SK-N-SH (cell line): ENCODE results near the gene DCAKD. TPM values are rescaled to one million over a fixed set of nuclear protein-coding genes. Genes with fewer than 3 reads are reported as not detected.

Experiments used
- CTCF ChIA-PET: fragments of 300-600, 350-600 bp; formaldehyde crosslinking; extraction: SDS; loops from one replicate; lab custom pipeline; 2021; lab: Yijun Ruan, JAX
- POLR2A ChIA-PET: fragments of 350-600 bp; sonication (Branson Sonifier 250); formaldehyde crosslinking; extraction: SDS; loops from one replicate; lab custom pipeline; 2020; ENCODE audit warnings: antibody characterized with exemption, inconsistent platforms; lab: Yijun Ruan, JAX
- DNase-seq: peaks from one replicate; pipeline ENCODE4 v3.0.0; 2012
- H2AFZ ChIP-seq: fragments of 200-600 bp; sonication (generic); 2 replicates; pipeline ENCODE4 v1.8.1; 2016; ENCODE audit warnings: antibody characterized with exemption, mild to moderate bottlenecking, low read depth
- H3F3A ChIP-seq: fragments of 200-600 bp; sonication (generic); replicated peaks from 2 replicates; pipeline ENCODE3; 2016; ENCODE audit warnings: antibody characterized with exemption, mild to moderate bottlenecking; ENCODE audit not compliant: insufficient read depth
- H3K27ac ChIP-seq, 2 experiments: fragments of 200-500 bp in 1 of 2; fragments of 200-600 bp in 1 of 2; sonication (Bioruptor generic) in 1 of 2; sonication (generic), shearing (Covaris generic) in 1 of 2; 2 replicates each; pipeline versions ENCODE4 v1.5.1 to v1.6.1; 2014 to 2016; ENCODE audit warnings: low read depth in 2 of 2, inconsistent platforms in 1 of 2, low read length in 1 of 2, mild to moderate bottlenecking in 1 of 2, mixed read lengths in 1 of 2
- H3K27me3 ChIP-seq: fragments of 200-600 bp; sonication (generic), shearing (Covaris generic); 2 replicates; pipeline ENCODE4 v1.6.1; 2016; ENCODE audit warnings: mixed run types; ENCODE audit not compliant: insufficient read depth
- H3K36me3 ChIP-seq, 2 experiments: fragments of 200-500 bp in 1 of 2; fragments of 200-600 bp in 1 of 2; sonication (Bioruptor generic) in 1 of 2; sonication (generic) in 1 of 2; replicated peaks in 1 of 2; 2 replicates each; pipeline versions ENCODE3 to v1.5.1; 2014 to 2016; ENCODE audit warnings: low read length in 1 of 2, mild to moderate bottlenecking in 1 of 2; ENCODE audit not compliant: insufficient read depth in 2 of 2, control insufficient read depth in 1 of 2
- H3K4me1 ChIP-seq, 2 experiments: fragments of 200-500 bp in 1 of 2; fragments of 200-600 bp in 1 of 2; sonication (Bioruptor generic) in 1 of 2; sonication (generic), shearing (Covaris generic) in 1 of 2; 2 replicates each; pipeline versions ENCODE4 v1.5.1 to v1.6.1; 2014 to 2016; ENCODE audit warnings: low read depth in 1 of 2, low read length in 1 of 2, mixed run types in 1 of 2; ENCODE audit not compliant: insufficient read depth in 2 of 2, control insufficient read depth in 1 of 2
- H3K4me2 ChIP-seq: fragments of 200-600 bp; sonication (generic), shearing (Covaris generic); 2 replicates; pipeline ENCODE4 v1.6.1; 2017; ENCODE audit warnings: mixed run types
- H3K4me3 ChIP-seq, 2 experiments: fragments of 200-500 bp in 1 of 2; fragments of 200-600 bp in 1 of 2; sonication (Bioruptor generic) in 1 of 2; sonication (generic), shearing (Covaris generic) in 1 of 2; 2 replicates each; pipeline versions ENCODE4 v1.5.1 to v1.8.1; 2014 to 2016; ENCODE audit warnings: low read depth in 2 of 2, inconsistent platforms in 1 of 2, low read length in 1 of 2, mild to moderate bottlenecking in 1 of 2, mixed read lengths in 1 of 2, moderate library complexity in 1 of 2
- H3K79me2 ChIP-seq: fragments of 200-600 bp; sonication (generic); 2 replicates; pipeline ENCODE4 v1.8.1; 2017; ENCODE audit warnings: mild to moderate bottlenecking; ENCODE audit not compliant: insufficient read depth
- H3K9ac ChIP-seq: fragments of 200-600 bp; sonication (generic); 2 replicates; pipeline ENCODE4 v1.6.1; 2017; ENCODE audit warnings: mixed run types
- H3K9me2 ChIP-seq: fragments of 200-600 bp; sonication (generic); 2 replicates; pipeline ENCODE4 v1.6.1; 2017; ENCODE audit warnings: mixed run types
- H3K9me3 ChIP-seq: fragments of 200-600 bp; sonication (generic); 2 replicates; pipeline ENCODE4 v1.6.1; 2017; ENCODE audit warnings: mixed run types, mild to moderate bottlenecking, moderate library complexity
- H4K20me1 ChIP-seq: fragments of 200-600 bp; sonication (generic); 2 replicates; pipeline ENCODE4 v1.6.1; 2017; ENCODE audit warnings: mild to moderate bottlenecking, mixed run types; ENCODE audit not compliant: insufficient read depth
- ELF1 ChIP-seq: IDR thresholded peaks from 2 replicates; pipeline ENCODE4 v1.4.0; 2012
- FOSL2 ChIP-seq: IDR thresholded peaks from 2 replicates; pipeline ENCODE4 v1.4.0; 2012; ENCODE audit warnings: low read depth, mild to moderate bottlenecking, moderate library complexity, borderline replicate concordance
- FOXM1 ChIP-seq: IDR thresholded peaks from 2 replicates; pipeline ENCODE4 v1.4.0; 2012; ENCODE audit warnings: low read depth, mild to moderate bottlenecking
- GATA2 ChIP-seq: sonication (generic); formaldehyde crosslinking; IDR thresholded peaks from 2 replicates; pipeline ENCODE4 v1.5.0; 2020; ENCODE audit warnings: mild to moderate bottlenecking, missing genetic modification reagents
- JUND ChIP-seq: IDR thresholded peaks from 2 replicates; pipeline ENCODE4 v1.4.0; 2012
- RCOR1 ChIP-seq: fragments of 150-350 bp; IDR thresholded peaks from 2 replicates; pipeline ENCODE4 v1.6.1; 2017; ENCODE audit warnings: antibody characterized with exemption, low read length
- USF1 ChIP-seq: IDR thresholded peaks from 2 replicates; pipeline ENCODE4 v1.4.0; 2012; ENCODE audit warnings: low read depth, borderline replicate concordance
- YY1 ChIP-seq: IDR thresholded peaks from 2 replicates; pipeline ENCODE4 v1.4.0; 2012; ENCODE audit warnings: low read depth, mild to moderate bottlenecking
- WGBS: methylation state at CpG from one replicate; pipeline ENCODE4 v1.1.6; 2017; ENCODE audit warnings: low lambda C conversion rate; 5-methylcytosine and 5-hydroxymethylcytosine counted together
- polyA plus RNA-seq, 3 experiments: library from polyadenylated mRNA; depleted of rRNA; stranded (reverse); fragments of >200 nt; gene quantifications; 2 replicates each; pipeline ENCODE4 v1.2.3, GENCODE V29; 2012

DCAKD gene
- polyA plus RNA-seq, 1 of the 3 experiments (the other 2 are of a cell fraction): 48.8 TPM

GRCh38 chr17:45038728-45039634, 12.5 kb downstream of the DCAKD start (continued):
- no peak for TF ChIP-seq USF1
- no peak for TF ChIP-seq RCOR1
- no peak for TF ChIP-seq GATA2 (CRISPR knock-in tag)

- WGBS: 81% methylated on average over 3 of the region's 3 CpGs
Measured at GRCh38 chr17:45036691-45037090, 14.7 kb downstream of the DCAKD start.

GRCh38 chr17:45035848-45036247, 15.6 kb downstream of the DCAKD start:
- no peak for TF ChIP-seq ELF1
- TF ChIP-seq FOXM1: no peak
- no peak for TF ChIP-seq YY1
- Histone ChIP-seq H3K79me2 (peaks cover 13% of the 10 kb centered on the region; the same call in 1 of the 2 replicates), H3K9me2 (no peaks in the 10 kb centered on the region), H2AFZ (no peak overlapping the region), H3K36me3 (peaks cover 0 to 11% of the 10 kb centered on the region in 2 experiments), H3K4me1 (peaks cover 0 to 32% of the 10 kb centered on the region in 2 experiments; a peak in 2 of 4 replicates), H3K4me3 (no peak overlapping the region), H3K27me3 (no peaks in the 10 kb centered on the region), H3K27ac (no peak overlapping the region), H3K9me3 (no peaks in the 10 kb centered on the region), H3K4me2 (no peak overlapping the region), H3F3A (no peaks in the 10 kb centered on the region), H3K9ac (no peak overlapping the region), H4K20me1 (no peaks in the 10 kb centered on the region)
- 97% methylated on average over 14 of the region's 14 CpGs for WGBS
- ChIA-PET CTCF (interaction anchor here (0.8 to 1.9 kb wide), 3 partner anchors 14 to 116 kb away, joined by 3 to 8 read pairs (median 3); no protein-coding TSS in a partner anchor), POLR2A (no interaction called here)
- no peak for DNase-seq

More at GRCh38 chr17:45036691-45037090, 14.7 kb downstream of the DCAKD start:
- H3K9me2 ChIP-seq: no peaks in the 10 kb centered on the region
- ChIA-PET POLR2A (no interaction called here), CTCF (interaction anchor here (0.9 to 1.0 kb wide), 3 partner anchors 9 to 15 kb away, joined by 3 to 4 read pairs (median 4); no protein-coding TSS in a partner anchor)
- no peaks in the 10 kb centered on the region for H3F3A ChIP-seq
- H2AFZ ChIP-seq: no peak overlapping the region
- no peak overlapping the region for H3K4me3 ChIP-seq
- no peak overlapping the region for H3K9ac ChIP-seq
- no peaks in the 10 kb centered on the region for H4K20me1 ChIP-seq
- no peak for TF ChIP-seq USF1
- no peak for TF ChIP-seq JUND
- TF ChIP-seq ELF1: no peak
- no peak for TF ChIP-seq FOSL2
- TF ChIP-seq, all 33 proteins: peak for 0
- no peaks in the 10 kb centered on the region for H3K27me3 ChIP-seq
- peaks cover 19% of the 10 kb centered on the region; the same call in 1 of the 2 replicates for H3K79me2 ChIP-seq
- H3K9me3 ChIP-seq: no peaks in the 10 kb centered on the region
- peaks cover 0 to 8% of the 10 kb centered on the region in 2 experiments for H3K36me3 ChIP-seq
- peaks cover 0 to 25% of the 10 kb centered on the region in 2 experiments; a peak in 1 of 4 replicates for H3K4me1 ChIP-seq
- no peak overlapping the region for H3K4me2 ChIP-seq
- no peak for DNase-seq
- no peak overlapping the region; a peak in 1 of 4 replicates for H3K27ac ChIP-seq
